AG10803 (cell line): Measurements from ENCODE around the gene OR52W1.
A peak's percentile ranks its signal among the peaks of the same experiment; 100 is the strongest.
"Not testable (repeated sequence)": the region's sequence is repeated elsewhere in the genome, so short reads cannot be mapped to it uniquely, and the experiment has no call there.

Source experiments
- DNase-seq: peaks from one replicate; pipeline ENCODE4 v3.0.0; 2010; ENCODE audit warnings: low read depth
- H3K4me3 ChIP-seq: 2 replicates; pipeline ENCODE4 v1.5.1; 2011; ENCODE audit warnings: mild to moderate bottlenecking, low read length, control low read depth
- CTCF ChIP-seq: conservative IDR thresholded peaks from 2 replicates; pipeline ENCODE4 v1.5.1; 2011; ENCODE audit warnings: mild to moderate bottlenecking, low read length, control low read depth, inconsistent platforms

Gene OR52W1

GRCh38 chr11:6238902-6239301 is 39.9 kb downstream of the OR52W1 start, which contains the start of gene CNGA4:
CNGA4 (plus strand) TSS chr11:6239089; CDS start chr11:6239207, 118 bp downstream.
- no peak within 1 kb of the TSS for H3K4me3 ChIP-seq
- no peak for TF ChIP-seq CTCF
- no peak for DNase-seq

GRCh38 chr11:6240139-6240538 is 41.1 kb downstream of the OR52W1 start:
- TF ChIP-seq CTCF = no peak
- DNase-seq = no peak
- no peak overlapping the region for H3K4me3 ChIP-seq

GRCh38 chr11:6240781-6241180 is 41.8 kb downstream of the OR52W1 start:
- DNase-seq = no peak
- H3K4me3 ChIP-seq = no peak overlapping the region
- TF ChIP-seq CTCF = no peak

GRCh38 chr11:6241316-6241715 is 42.3 kb downstream of the OR52W1 start:
- DNase-seq = no peak
- H3K4me3 ChIP-seq = no peak overlapping the region
- TF ChIP-seq CTCF = no peak

GRCh38 chr11:6245536-6245935 is 46.5 kb downstream of the OR52W1 start:
- no peak overlapping the region for H3K4me3 ChIP-seq
- no peak for TF ChIP-seq CTCF
- DNase-seq = no peak

GRCh38 chr11:6248248-6248647 is 49.2 kb downstream of the OR52W1 start:
- TF ChIP-seq CTCF = no peak

GRCh38 chr11:6248897-6249296 is 49.9 kb downstream of the OR52W1 start:
- DNase-seq, H3K4me3 ChIP-seq: not testable (repeated sequence)

More at GRCh38 chr11:6248248-6248647, 49.2 kb downstream of the OR52W1 start:
- DNase-seq = peak; percentile 66
- H3K4me3 ChIP-seq = no peak overlapping the region
